Neural cell (in vitro differentiated cells): ENCODE results near the gene ARAP2. TPM values are rescaled to one million over a fixed set of nuclear protein-coding genes. Genes with fewer than 3 reads are reported as not detected.

Experiments
- H2AFZ ChIP-seq: fragments of 200-600, 300-800 bp; sonication (generic), shearing (Covaris generic); 2 replicates; pipeline ENCODE4 v1.6.0; 2014; ENCODE audit warnings: low read depth, mild to moderate bottlenecking, antibody characterized with exemption, low read length, moderate library complexity
- H3F3A ChIP-seq: fragments of 200-600 bp; shearing (Covaris generic); 2 replicates; pipeline ENCODE4 v1.6.1; 2016; ENCODE audit warnings: mild to moderate bottlenecking, moderate library complexity, mixed read lengths, antibody characterized with exemption, low read length; ENCODE audit not compliant: insufficient read depth, poor library complexity, severe bottlenecking
- H3K27ac ChIP-seq: fragments of 200-600, 300-800 bp; sonication (generic), shearing (Covaris generic); 2 replicates; pipeline ENCODE4 v1.5.1; 2014; ENCODE audit warnings: mild to moderate bottlenecking, low read length, moderate library complexity
- H3K27me3 ChIP-seq: fragments of 300-800, 200-600 bp; sonication (generic), shearing (Covaris generic); 2 replicates; pipeline ENCODE4 v1.6.0; 2014; ENCODE audit warnings: mild to moderate bottlenecking, low read depth, low read length, moderate library complexity; ENCODE audit not compliant: insufficient read depth
- H3K36me3 ChIP-seq: fragments of 300-800, 200-600 bp; sonication (generic), shearing (Covaris generic); 2 replicates; pipeline ENCODE4 v1.5.1; 2014; ENCODE audit warnings: mild to moderate bottlenecking, antibody characterized with exemption, low read length, moderate library complexity; ENCODE audit not compliant: insufficient read depth
- H3K4me2 ChIP-seq: fragments of 300-800, 200-600 bp; sonication (generic), shearing (Covaris generic); 2 replicates; pipeline ENCODE4 v1.6.0; 2014; ENCODE audit warnings: mild to moderate bottlenecking, low read length
- H3K4me3 ChIP-seq: fragments of 300-800, 200-600 bp; sonication (generic), shearing (Covaris generic); 2 replicates; pipeline ENCODE4 v1.5.1; 2014; ENCODE audit warnings: mild to moderate bottlenecking, low read length, moderate library complexity
- H3K79me2 ChIP-seq: fragments of 200-600 bp; shearing (Covaris generic); replicated peaks from 2 replicates; pipeline ENCODE4 v1.6.0; 2014; ENCODE audit warnings: mild to moderate bottlenecking, low read length, moderate library complexity; ENCODE audit not compliant: insufficient read depth
- H3K9ac ChIP-seq: fragments of 300-800, 200-600 bp; sonication (generic), shearing (Covaris generic); 2 replicates; pipeline ENCODE4 v1.6.1; 2016; ENCODE audit warnings: mild to moderate bottlenecking, low read length, mixed read lengths
- H3K9me2 ChIP-seq: fragments of 200-600 bp; shearing (Covaris generic); 2 replicates; pipeline ENCODE4 v1.6.1; 2016; ENCODE audit warnings: mild to moderate bottlenecking, low read length, mixed read lengths; ENCODE audit not compliant: insufficient read depth
- H3K9me3 ChIP-seq: fragments of 200-600, 300-800 bp; sonication (generic), shearing (Covaris generic); 2 replicates; pipeline ENCODE4 v1.6.1; 2016; ENCODE audit warnings: mild to moderate bottlenecking, mixed run types, low read length, moderate library complexity, mixed read lengths
- H4K20me1 ChIP-seq: fragments of 200-600 bp; shearing (Covaris generic); 2 replicates; pipeline ENCODE4 v1.6.1; 2016; ENCODE audit warnings: mild to moderate bottlenecking, mixed run types; ENCODE audit not compliant: insufficient read depth
- CTCF ChIP-seq: fragments of 450-650 bp; IDR thresholded peaks from 2 replicates; pipeline ENCODE4 v1.5.1; 2014; ENCODE audit warnings: antibody characterized with exemption, mild to moderate bottlenecking, moderate library complexity; ENCODE audit not compliant: poor library complexity, severe bottlenecking
- EP300 ChIP-seq: fragments of 450-650 bp; conservative IDR thresholded peaks from 2 replicates; pipeline ENCODE4 v1.6.1; 2014; ENCODE audit warnings: antibody characterized with exemption, mild to moderate bottlenecking, moderate library complexity; ENCODE audit not compliant: poor library complexity, severe bottlenecking
- POLR2AphosphoS5 ChIP-seq: IDR thresholded peaks from 2 replicates; pipeline ENCODE4 v1.6.1; 2012
- RAD21 ChIP-seq: fragments of 450-650 bp; conservative IDR thresholded peaks from 2 replicates; pipeline ENCODE4 v1.6.1; 2014; ENCODE audit warnings: antibody characterized with exemption, mild to moderate bottlenecking, moderate library complexity
- REST ChIP-seq: IDR thresholded peaks from 2 replicates; pipeline ENCODE4 v1.6.1; 2012; ENCODE audit warnings: borderline replicate concordance
- SMC3 ChIP-seq: fragments of 450-650 bp; conservative IDR thresholded peaks from 2 replicates; pipeline ENCODE4 v1.6.1; 2014; ENCODE audit warnings: antibody characterized with exemption, mild to moderate bottlenecking, moderate library complexity; ENCODE audit not compliant: poor library complexity
- TAF1 ChIP-seq: IDR thresholded peaks from 2 replicates; pipeline ENCODE4 v1.6.1; 2012; ENCODE audit warnings: low read depth
- polyA plus RNA-seq: library from polyadenylated mRNA; depleted of rRNA; stranded (reverse); fragments of >200 nt; gene quantifications from 2 replicates; pipeline ENCODE4 v1.2.3, GENCODE V29; 2014

Gene ARAP2
- polyA plus RNA-seq, 1 donor from 2014 or later = 2.1 TPM

- no peak within 1 kb of the TSS for H3K27ac ChIP-seq
Observed at GRCh38 chr4:36281384-36282106, 37.2 kb upstream of the ARAP2 start, which contains the start of gene DTHD1. Gene DTHD1 (plus strand): TSS chr4:36281616. CDS start chr4:36281759, 143 bp downstream.

GRCh38 chr4:36280555-36280954 is 36.2 kb upstream of the ARAP2 start:
- Histone ChIP-seq H3K9me3 (no peaks in the 10 kb centered on the region), H3K4me3 (no peak overlapping the region), H4K20me1 (no peaks in the 10 kb centered on the region), H3K9me2 (no peaks in the 10 kb centered on the region), H3K36me3 (no peaks in the 10 kb centered on the region), H3F3A (no peaks in the 10 kb centered on the region), H3K4me2 (no peak overlapping the region), H3K27ac (no peak overlapping the region), H3K9ac (no peak overlapping the region), H3K79me2 (no peaks in the 10 kb centered on the region), H2AFZ (no peak overlapping the region), H3K27me3 (no peaks in the 10 kb centered on the region)
- TF ChIP-seq REST (peak; percentile 58), TAF1 (no peak), EP300 (no peak)

More at GRCh38 chr4:36281384-36282106, 37.2 kb upstream of the ARAP2 start, which contains the start of gene DTHD1:
- no peaks in the 10 kb centered on the region for H3K27me3 ChIP-seq
- H3K36me3 ChIP-seq = no peaks in the 10 kb centered on the region
- H2AFZ ChIP-seq = no peak within 1 kb of the TSS
- H3K4me2 ChIP-seq = no peak within 1 kb of the TSS
- H3F3A ChIP-seq = no peaks in the 10 kb centered on the region
- no peak within 1 kb of the TSS for H3K9ac ChIP-seq
- H3K9me2 ChIP-seq = no peaks in the 10 kb centered on the region
- no peaks in the 10 kb centered on the region for H4K20me1 ChIP-seq
- TF ChIP-seq RAD21 (no peak), TAF1 (no peak), SMC3 (no peak), POLR2AphosphoS5 (no peak), REST (no peak), CTCF (no peak)
- no peak within 1 kb of the TSS for H3K4me3 ChIP-seq
- no peaks in the 10 kb centered on the region for H3K79me2 ChIP-seq
- H3K9me3 ChIP-seq = no peaks in the 10 kb centered on the region
